Activated CD4-positive, alpha-beta T cell treated with anti-CD3 and anti-CD28 coated beads, Interleukin-2, amount 10 ng/mL, durations not matched to agents 24 days and 14 days (primary cell): ENCODE measurements around the gene OPTC. TPM values are rescaled to one million over a fixed set of nuclear protein-coding genes. Genes with fewer than 3 reads are reported as not detected.

Experiments
- DNase-seq: peaks from one replicate; pipeline ENCODE4 v3.0.0; 2022
- H3K27ac Mint-ChIP-seq: one replicate; pipeline ENCODE4 v1.8.0; 2022; ENCODE audit warnings: mild to moderate bottlenecking, mixed read lengths
- H3K27me3 Mint-ChIP-seq: one replicate; pipeline ENCODE4 v1.8.0; 2022; ENCODE audit warnings: mixed read lengths
- H3K36me3 Mint-ChIP-seq: one replicate; pipeline ENCODE4 v1.8.0; 2022; ENCODE audit warnings: low read depth, mild to moderate bottlenecking, mixed read lengths
- H3K4me1 Mint-ChIP-seq: one replicate; pipeline ENCODE4 v1.8.0; 2021; ENCODE audit warnings: mixed read lengths
- H3K4me3 Mint-ChIP-seq: one replicate; pipeline ENCODE4 v1.8.0; 2022; ENCODE audit warnings: mild to moderate bottlenecking, moderate library complexity, mixed read lengths
- H3K9me3 Mint-ChIP-seq: one replicate; pipeline ENCODE4 v1.8.0; 2021; ENCODE audit warnings: mixed read lengths
- intact Hi-C: fragments of 100-400 bp; cut with micrococcal nuclease; formaldehyde crosslinking; loops from one replicate; pipeline ENCODE4 v1.15.1; 2023
- total RNA-seq: library from RNA; stranded (reverse); gene quantifications from 2 replicates; pipeline ENCODE4 v1.2.3, GENCODE V29; 2022

Gene OPTC
- total RNA-seq, 1 donor from 2014 or later = not detected

GRCh38 chr1:203490607-203491006 is 3.3 kb upstream of the OPTC start:
- Mint-ChIP-seq H3K27ac (no peak overlapping the region), H3K27me3 (peaks cover 9% of the 10 kb centered on the region), H3K4me1 (peaks cover 3% of the 10 kb centered on the region), H3K4me3 (no peak overlapping the region), H3K9me3 (no peaks in the 10 kb centered on the region), H3K36me3 (no peaks in the 10 kb centered on the region)
- no peak for DNase-seq
- intact Hi-C loops = no loop called here

DNA sequence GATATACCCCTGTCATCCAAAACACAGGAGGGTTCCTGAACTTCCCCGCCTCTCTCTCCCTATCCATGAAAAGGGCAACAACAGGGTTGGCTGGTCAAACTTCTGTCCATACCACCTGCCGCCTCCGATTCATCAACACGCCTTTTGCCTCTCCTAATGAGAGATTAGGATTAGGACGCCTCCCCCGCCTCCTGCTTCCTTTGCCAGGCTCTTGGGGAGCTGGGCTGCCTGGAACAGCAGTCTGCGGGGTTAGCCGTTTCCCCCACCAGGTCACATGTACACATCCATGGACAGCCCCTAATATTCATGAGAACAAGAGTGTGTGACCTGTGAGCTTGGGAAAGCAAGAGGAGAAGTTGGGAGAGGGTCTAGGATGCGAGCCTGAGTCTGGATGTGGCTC is 2.3 kb upstream of the OPTC start:
- Mint-ChIP-seq H3K9me3 (no peaks in the 10 kb centered on the region), H3K27ac (no peak overlapping the region), H3K36me3 (no peaks in the 10 kb centered on the region), H3K4me3 (no peak overlapping the region), H3K27me3 (peaks cover 9% of the 10 kb centered on the region), H3K4me1 (peaks cover 3% of the 10 kb centered on the region)
- intact Hi-C loops = no loop called here
- DNase-seq = no peak

GRCh38 chr1:203492082-203492747 is 1.7 kb upstream of the OPTC start:
- intact Hi-C loops = no loop called here
- H3K9me3 Mint-ChIP-seq = no peaks in the 10 kb centered on the region
- H3K27ac Mint-ChIP-seq = no peak overlapping the region
- peaks cover 2% of the 10 kb centered on the region for H3K4me1 Mint-ChIP-seq
- DNase-seq = no peak
- H3K27me3 Mint-ChIP-seq = peaks cover 12% of the 10 kb centered on the region
- no peak overlapping the region for H3K4me3 Mint-ChIP-seq
- no peaks in the 10 kb centered on the region for H3K36me3 Mint-ChIP-seq

DNA sequence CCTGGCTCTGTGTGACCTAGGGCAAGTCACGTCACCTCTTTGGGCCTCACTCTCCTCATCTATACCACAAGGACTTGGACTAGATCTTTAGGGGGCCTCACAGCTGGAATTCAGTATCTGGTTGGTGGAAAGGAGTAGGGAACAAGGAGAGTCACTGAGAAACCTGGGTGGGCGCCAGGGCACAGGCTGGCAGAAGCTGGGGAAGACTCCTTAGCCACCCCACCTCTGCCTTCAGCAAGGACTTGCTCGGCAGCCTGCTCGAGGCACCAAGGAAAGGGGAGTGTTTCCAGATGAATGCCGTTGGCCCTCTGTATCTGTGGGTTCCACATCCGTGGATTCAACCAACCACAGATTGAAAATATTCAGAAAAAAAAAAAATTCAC is 1.2 kb upstream of the OPTC start:
- Mint-ChIP-seq H3K27ac (no peak overlapping the region), H3K27me3 (peaks cover 12% of the 10 kb centered on the region), H3K9me3 (no peaks in the 10 kb centered on the region), H3K4me3 (no peak overlapping the region), H3K4me1 (no peaks in the 10 kb centered on the region), H3K36me3 (no peaks in the 10 kb centered on the region)
- intact Hi-C loops = no loop called here
- no peak for DNase-seq

- Mint-ChIP-seq H3K27ac (no peak overlapping the region), H3K4me1 (no peaks in the 10 kb centered on the region), H3K27me3 (peaks cover 12% of the 10 kb centered on the region), H3K9me3 (no peaks in the 10 kb centered on the region), H3K36me3 (no peaks in the 10 kb centered on the region), H3K4me3 (no peak overlapping the region)
- no peak for DNase-seq
- intact Hi-C loops = no loop called here
Measured at GRCh38 chr1:203495845-203496244, 1.9 kb downstream of the OPTC start.

- no peaks in the 10 kb centered on the region for H3K9me3 Mint-ChIP-seq
- no peak overlapping the region for H3K27ac Mint-ChIP-seq
- no peaks in the 10 kb centered on the region for H3K36me3 Mint-ChIP-seq
Measured at GRCh38 chr1:203497269-203497777, 3.4 kb downstream of the OPTC start.

GRCh38 chr1:203499643-203500278 is 5.8 kb downstream of the OPTC start:
- Mint-ChIP-seq H3K4me1 (peaks cover 3% of the 10 kb centered on the region), H3K4me3 (no peak overlapping the region), H3K36me3 (no peaks in the 10 kb centered on the region), H3K27me3 (peaks cover 22% of the 10 kb centered on the region), H3K27ac (peak overlapping the region; percentile 10), H3K9me3 (no peaks in the 10 kb centered on the region)
- intact Hi-C loops = no loop called here
- no peak for DNase-seq

More at GRCh38 chr1:203497269-203497777, 3.4 kb downstream of the OPTC start:
- Mint-ChIP-seq H3K27me3 (peaks cover 12% of the 10 kb centered on the region), H3K4me1 (no peaks in the 10 kb centered on the region), H3K4me3 (no peak overlapping the region)
- DNase-seq = no peak
- intact Hi-C loops = no loop called here

- no peak overlapping the region for H3K4me3 Mint-ChIP-seq
- H3K27me3 Mint-ChIP-seq = peaks cover 22% of the 10 kb centered on the region
- H3K9me3 Mint-ChIP-seq = no peaks in the 10 kb centered on the region
- H3K27ac Mint-ChIP-seq = peak overlapping the region; percentile 65
- intact Hi-C loops = no loop called here
- DNase-seq = no peak
- peaks cover 4% of the 10 kb centered on the region for H3K4me1 Mint-ChIP-seq
- H3K36me3 Mint-ChIP-seq = no peaks in the 10 kb centered on the region
Measured at GRCh38 chr1:203500279-203500678, 6.3 kb downstream of the OPTC start.

GRCh38 chr1:203503836-203504235 is 9.9 kb downstream of the OPTC start:
- intact Hi-C loops = loop anchor here (1.0 kb wide), 1 partner anchor 198 kb away; no protein-coding TSS in a partner anchor
- no peaks in the 10 kb centered on the region for H3K36me3 Mint-ChIP-seq
- DNase-seq = no peak
- peaks cover 5% of the 10 kb centered on the region for H3K4me1 Mint-ChIP-seq
- no peak overlapping the region for H3K4me3 Mint-ChIP-seq
- no peaks in the 10 kb centered on the region for H3K9me3 Mint-ChIP-seq
- peaks cover 19% of the 10 kb centered on the region for H3K27me3 Mint-ChIP-seq
- no peak overlapping the region for H3K27ac Mint-ChIP-seq

GRCh38 chr1:203504400-203505250 is 10.7 kb downstream of the OPTC start:
- Mint-ChIP-seq H3K27me3 (peaks cover 19% of the 10 kb centered on the region), H3K27ac (no peak overlapping the region), H3K9me3 (no peaks in the 10 kb centered on the region), H3K4me3 (no peak overlapping the region), H3K36me3 (no peaks in the 10 kb centered on the region), H3K4me1 (peaks cover 5% of the 10 kb centered on the region)
- peak; percentile 93 for DNase-seq
- intact Hi-C loops = loop anchor here (1.0 kb wide), 1 partner anchor 198 kb away; no protein-coding TSS in a partner anchor

DNA sequence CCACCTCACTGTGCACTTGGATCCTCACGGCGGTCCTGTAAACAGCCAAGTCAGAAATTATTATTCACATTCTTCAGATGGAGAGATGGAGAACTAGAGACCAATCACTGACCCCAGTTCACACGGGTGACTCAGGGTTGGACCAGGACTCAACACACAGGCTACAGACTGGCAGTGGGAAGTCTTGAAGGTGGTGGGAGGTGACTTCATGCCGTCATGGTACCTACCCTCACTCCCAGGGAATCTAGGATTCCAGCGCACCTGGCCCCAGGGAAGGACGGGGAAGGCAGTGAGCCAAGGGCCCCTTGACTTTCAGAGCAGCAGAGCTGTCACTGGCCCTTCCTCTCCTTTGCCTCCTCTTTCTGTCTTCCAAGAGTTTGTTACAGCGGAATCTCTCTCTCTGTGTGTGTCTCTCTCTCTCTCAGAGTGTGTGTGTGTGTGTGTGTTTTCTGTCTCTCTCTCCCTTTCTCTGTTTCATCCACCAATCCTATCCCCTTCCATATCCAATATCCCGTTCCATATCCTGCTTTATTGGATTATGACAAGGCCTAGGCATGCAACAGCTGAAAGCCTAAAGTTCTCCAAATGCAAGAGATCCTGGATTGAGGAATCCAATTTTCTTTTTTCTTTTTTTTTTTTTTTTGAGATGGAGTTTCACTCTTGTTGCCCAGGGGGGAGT is 11.7 kb downstream of the OPTC start:
- H3K36me3 Mint-ChIP-seq = no peaks in the 10 kb centered on the region
- no peaks in the 10 kb centered on the region for H3K9me3 Mint-ChIP-seq
- peaks cover 19% of the 10 kb centered on the region for H3K27me3 Mint-ChIP-seq
- no peak overlapping the region for H3K4me3 Mint-ChIP-seq
- H3K27ac Mint-ChIP-seq = no peak overlapping the region
- intact Hi-C loops = no loop called here
- H3K4me1 Mint-ChIP-seq = peaks cover 5% of the 10 kb centered on the region
- DNase-seq = no peak

DNA sequence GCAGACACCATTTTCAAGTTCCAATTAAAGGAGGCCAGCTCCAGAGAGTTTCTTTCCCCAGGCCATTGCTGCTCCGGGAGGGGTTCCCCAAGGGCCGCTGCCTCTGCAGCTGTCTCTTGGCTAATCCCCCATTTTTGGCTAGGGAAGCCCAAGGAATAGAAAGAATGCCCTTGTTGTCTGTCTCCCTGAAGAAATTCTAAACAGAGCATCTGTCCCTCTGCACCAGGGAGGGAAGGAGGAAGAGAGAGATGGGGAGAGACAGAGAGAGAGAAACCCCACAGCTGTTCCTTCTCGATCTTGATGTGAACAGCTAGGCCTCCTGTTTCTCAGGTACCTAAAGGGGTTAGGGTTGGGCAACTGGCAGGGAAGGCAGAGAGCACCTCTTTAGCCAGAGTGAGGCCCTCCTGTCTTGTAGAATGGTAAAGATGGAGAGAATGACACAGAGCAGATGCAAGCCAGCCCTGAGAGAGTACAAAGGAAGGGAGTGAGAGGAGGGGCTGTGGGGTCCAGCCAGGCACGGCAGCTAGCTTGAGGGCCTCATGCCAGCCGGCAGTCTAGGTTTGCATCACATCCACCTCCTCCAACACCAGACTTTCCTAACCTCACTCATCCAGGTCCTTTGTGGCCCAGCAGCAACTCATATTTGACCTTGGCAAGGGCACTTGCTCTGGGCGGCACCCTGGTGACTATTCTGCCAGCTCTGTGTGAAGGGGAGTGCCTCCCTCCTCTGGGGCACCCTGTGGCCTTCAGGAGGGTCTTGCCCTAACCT is 13.1 kb downstream of the OPTC start:
- Mint-ChIP-seq H3K27ac (peak overlapping the region; percentile 52), H3K9me3 (no peaks in the 10 kb centered on the region), H3K4me1 (peaks cover 5% of the 10 kb centered on the region), H3K36me3 (no peaks in the 10 kb centered on the region), H3K27me3 (peaks cover 18% of the 10 kb centered on the region), H3K4me3 (no peak overlapping the region)
- intact Hi-C loops = no loop called here
- DNase-seq = no peak

DNA sequence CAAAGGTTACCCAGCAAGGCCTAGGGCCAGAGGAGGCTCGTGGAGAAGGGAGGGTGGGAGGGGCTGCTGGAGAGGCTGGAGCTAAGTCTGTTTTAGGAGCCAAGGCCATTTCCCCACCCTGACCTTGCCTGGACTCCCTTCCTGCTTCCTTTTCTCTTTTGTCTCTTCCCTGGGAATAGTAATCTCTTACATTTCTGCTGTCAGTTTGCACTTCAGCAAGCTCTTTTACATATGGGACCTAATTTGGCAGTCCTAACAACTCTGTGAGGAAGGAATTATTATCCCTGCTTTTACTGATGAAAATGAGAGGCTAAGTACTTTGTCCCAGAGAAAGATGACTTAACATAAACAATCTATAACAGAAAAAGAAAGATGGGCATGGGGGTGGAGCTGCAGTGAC is 13.8 kb downstream of the OPTC start:
- Mint-ChIP-seq H3K27ac (no peak overlapping the region), H3K36me3 (no peaks in the 10 kb centered on the region), H3K27me3 (peaks cover 13% of the 10 kb centered on the region), H3K4me3 (no peak overlapping the region), H3K4me1 (peaks cover 11% of the 10 kb centered on the region), H3K9me3 (no peaks in the 10 kb centered on the region)
- intact Hi-C loops = no loop called here
- no peak for DNase-seq
